Transverse colon (tissue), 4 donors: ENCODE measurements around the gene ELP4.

ENCODE experiments used
- EP300 ChIP-seq: sonication (generic); formaldehyde crosslinking; IDR thresholded peaks from one replicate; pipeline ENCODE4 v1.6.1; 2017; ENCODE audit warnings: antibody characterized with exemption, low read depth
- POLR2A ChIP-seq: fragments of 450-650 bp; IDR thresholded peaks from one replicate; pipeline ENCODE4 v1.6.1; 2016; ENCODE audit warnings: antibody characterized with exemption, mild to moderate bottlenecking, moderate library complexity
- POLR2AphosphoS5 ChIP-seq, 3 donors: sonication (generic); formaldehyde crosslinking; IDR thresholded peaks; one replicate each; pipeline ENCODE4 v1.6.1; 2016; ENCODE audit warnings: antibody characterized with exemption in 3 of 3
- TF ChIP-seq, protein P1 (sequence below), 5 experiments: fragments of 200-600 bp in 3 of 5; fragments of 450-650 bp in 2 of 5; sonication (generic) in 3 of 5; IDR thresholded peaks; 1 replicate in 2 of 5; 2 replicates in 3 of 5; pipeline ENCODE4 v1.5.1; 2016 to 2017; ENCODE audit warnings: antibody characterized with exemption in 5 of 5, inconsistent platforms in 3 of 5, mild to moderate bottlenecking in 2 of 5, moderate library complexity in 1 of 5

DNA sequence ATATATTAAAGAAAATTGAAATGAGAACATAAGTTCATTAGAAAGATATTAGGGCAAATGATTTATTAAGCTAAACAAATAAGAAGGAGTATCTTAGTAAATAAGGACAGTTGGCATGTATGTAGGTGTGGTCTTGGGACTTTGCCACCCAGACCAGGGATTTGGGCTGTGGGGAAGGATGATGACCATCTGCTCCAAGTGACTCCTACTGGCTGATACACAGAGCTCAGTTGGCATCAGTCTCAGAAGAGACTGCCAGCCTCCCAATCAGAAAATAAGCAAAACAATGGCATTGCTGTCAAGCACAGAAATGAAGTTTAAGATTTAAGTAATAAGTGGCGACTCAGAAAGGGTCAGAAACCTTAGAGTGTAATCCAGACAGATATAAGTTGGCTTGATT lies 252.1 kb downstream of the ELP4 start:
- TF ChIP-seq POLR2A (no peak), POLR2AphosphoS5 (IDR thresholded peaks at IDR 0.05) (no peak), EP300 (no peak)
- TF ChIP-seq, protein P1, sequence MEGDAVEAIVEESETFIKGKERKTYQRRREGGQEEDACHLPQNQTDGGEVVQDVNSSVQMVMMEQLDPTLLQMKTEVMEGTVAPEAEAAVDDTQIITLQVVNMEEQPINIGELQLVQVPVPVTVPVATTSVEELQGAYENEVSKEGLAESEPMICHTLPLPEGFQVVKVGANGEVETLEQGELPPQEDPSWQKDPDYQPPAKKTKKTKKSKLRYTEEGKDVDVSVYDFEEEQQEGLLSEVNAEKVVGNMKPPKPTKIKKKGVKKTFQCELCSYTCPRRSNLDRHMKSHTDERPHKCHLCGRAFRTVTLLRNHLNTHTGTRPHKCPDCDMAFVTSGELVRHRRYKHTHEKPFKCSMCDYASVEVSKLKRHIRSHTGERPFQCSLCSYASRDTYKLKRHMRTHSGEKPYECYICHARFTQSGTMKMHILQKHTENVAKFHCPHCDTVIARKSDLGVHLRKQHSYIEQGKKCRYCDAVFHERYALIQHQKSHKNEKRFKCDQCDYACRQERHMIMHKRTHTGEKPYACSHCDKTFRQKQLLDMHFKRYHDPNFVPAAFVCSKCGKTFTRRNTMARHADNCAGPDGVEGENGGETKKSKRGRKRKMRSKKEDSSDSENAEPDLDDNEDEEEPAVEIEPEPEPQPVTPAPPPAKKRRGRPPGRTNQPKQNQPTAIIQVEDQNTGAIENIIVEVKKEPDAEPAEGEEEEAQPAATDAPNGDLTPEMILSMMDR (IDR thresholded peaks at IDR 0.05), result no peak
